Kasumi-1 (cell line): ENCODE data around the gene HPCA.

Experiments used
- DNase-seq, 2 experiments: peaks; one replicate each; lab custom pipeline; 2025; lab: John Stamatoyannopoulos, UW

Gene HPCA

GRCh38 chr1:32934535-32934934 is 48.2 kb downstream of the HPCA start:
- no peak for DNase-seq

- DNase-seq, result no peak
These were observed 50.8 kb downstream of the HPCA start for GRCh38 chr1:32937061-32937460.

GRCh38 chr1:32939655-32940371 is 53.5 kb downstream of the HPCA start:
- DNase-seq, result peak; percentile 37 to 62

- no peak for DNase-seq
These were observed 57.9 kb downstream of the HPCA start for GRCh38 chr1:32944180-32944579.
